ENCODE data around the gene ZC3H7A.

ZC3H7A gene

DNA sequence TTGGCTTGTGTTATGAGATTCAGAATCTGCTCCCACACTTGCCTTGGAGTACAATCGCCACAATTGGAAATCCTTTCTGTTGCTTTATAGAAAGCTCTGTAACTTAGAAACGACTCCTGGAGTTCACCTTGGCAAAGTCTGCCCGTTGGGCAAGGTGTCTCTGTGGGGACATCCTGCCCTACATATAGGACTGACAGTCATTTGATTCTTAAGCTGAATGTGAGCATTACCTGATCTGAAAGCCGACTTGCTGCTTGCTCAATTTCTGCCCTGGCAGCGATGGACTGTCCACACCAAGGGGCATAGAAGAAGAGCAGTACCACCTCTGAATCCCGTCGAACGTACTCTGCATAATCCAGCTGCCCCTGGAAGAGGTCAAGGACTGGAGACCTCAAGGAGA, 61.3 kb downstream of the ZC3H7A start:
- peaks cover 0 to 54% (median 34%) of the 10 kb centered on the region in 4 donors for H3K4me1 ChIP-seq
- H3K9me3 ChIP-seq = no peaks in the 10 kb centered on the region
- TF ChIP-seq, protein P1, sequence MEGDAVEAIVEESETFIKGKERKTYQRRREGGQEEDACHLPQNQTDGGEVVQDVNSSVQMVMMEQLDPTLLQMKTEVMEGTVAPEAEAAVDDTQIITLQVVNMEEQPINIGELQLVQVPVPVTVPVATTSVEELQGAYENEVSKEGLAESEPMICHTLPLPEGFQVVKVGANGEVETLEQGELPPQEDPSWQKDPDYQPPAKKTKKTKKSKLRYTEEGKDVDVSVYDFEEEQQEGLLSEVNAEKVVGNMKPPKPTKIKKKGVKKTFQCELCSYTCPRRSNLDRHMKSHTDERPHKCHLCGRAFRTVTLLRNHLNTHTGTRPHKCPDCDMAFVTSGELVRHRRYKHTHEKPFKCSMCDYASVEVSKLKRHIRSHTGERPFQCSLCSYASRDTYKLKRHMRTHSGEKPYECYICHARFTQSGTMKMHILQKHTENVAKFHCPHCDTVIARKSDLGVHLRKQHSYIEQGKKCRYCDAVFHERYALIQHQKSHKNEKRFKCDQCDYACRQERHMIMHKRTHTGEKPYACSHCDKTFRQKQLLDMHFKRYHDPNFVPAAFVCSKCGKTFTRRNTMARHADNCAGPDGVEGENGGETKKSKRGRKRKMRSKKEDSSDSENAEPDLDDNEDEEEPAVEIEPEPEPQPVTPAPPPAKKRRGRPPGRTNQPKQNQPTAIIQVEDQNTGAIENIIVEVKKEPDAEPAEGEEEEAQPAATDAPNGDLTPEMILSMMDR (IDR thresholded peaks at IDR 0.05) = no peak
- DNase-seq = no peak
- intact Hi-C loops (cut with DNase I; ENCODE audit: low total_unique reads) = no loop called here
- no peaks in the 10 kb centered on the region for H3K27me3 ChIP-seq
- no peak overlapping the region for H3K4me3 ChIP-seq
- peak overlapping the region in 1 of 2 donors; percentile 51 for H3K27ac ChIP-seq
- peaks cover 16 to 52% (median 49%) of the 10 kb centered on the region in 3 donors for H3K36me3 ChIP-seq

DNA sequence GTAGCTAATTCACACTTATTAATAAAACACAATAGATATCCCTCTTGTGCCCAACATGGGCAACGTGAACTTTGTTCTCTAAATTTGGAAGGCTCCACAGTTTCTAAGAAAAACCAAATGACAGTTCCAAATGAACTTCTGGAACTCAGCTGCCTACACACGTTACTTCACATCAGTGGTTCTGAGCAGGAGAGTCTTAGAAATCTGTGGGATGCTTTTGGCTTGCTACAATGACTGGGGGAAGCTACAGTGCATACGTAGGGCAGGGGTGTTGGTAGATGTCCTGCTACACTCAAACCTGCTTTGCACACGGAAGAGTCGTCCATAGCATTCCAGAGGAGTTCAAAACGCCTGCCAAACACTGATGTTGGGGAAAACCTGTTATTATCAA, 62.4 kb downstream of the ZC3H7A start:
- TF ChIP-seq, protein P1 (IDR thresholded peaks at IDR 0.05) = no peak
- DNase-seq = no peak
- H3K27ac ChIP-seq = peak overlapping the region; percentile 38 to 51

DNA sequence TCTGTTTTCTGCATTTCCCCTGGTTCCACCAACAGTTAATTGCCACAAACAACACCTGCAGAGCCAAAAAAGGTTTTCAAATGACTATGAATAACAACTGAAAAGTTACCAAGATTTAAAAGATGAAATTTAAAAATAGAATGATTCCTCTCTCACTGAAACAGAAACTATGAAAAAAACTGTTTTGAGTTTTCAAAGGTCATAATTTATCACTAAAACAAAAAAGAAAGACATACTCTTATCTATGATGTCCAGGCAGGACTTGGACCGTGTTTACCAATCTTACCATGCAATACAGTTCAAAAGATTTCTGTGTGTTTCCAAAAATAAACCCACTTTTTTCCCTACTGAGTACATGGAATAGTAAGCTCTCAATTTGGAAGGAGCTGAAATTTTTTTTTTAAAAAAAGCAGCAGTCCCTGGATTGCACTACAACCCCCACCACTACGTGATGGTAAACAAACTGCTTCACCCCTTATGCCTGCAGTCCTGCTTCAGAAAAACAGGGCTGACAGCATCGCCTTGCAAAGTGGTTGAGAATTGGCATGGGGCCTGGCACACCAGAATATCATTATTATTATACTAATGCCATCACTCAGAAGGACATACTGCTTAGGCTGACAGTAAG, 62.9 kb downstream of the ZC3H7A start:
- Histone ChIP-seq H3K4me3 (no peak overlapping the region), H3K36me3 (peaks cover 16 to 66% (median 49%) of the 10 kb centered on the region in 3 donors), H3K4me1 (peaks cover 0 to 40% (median 25%) of the 10 kb centered on the region in 4 donors), H3K9me3 (no peaks in the 10 kb centered on the region), H3K27me3 (no peaks in the 10 kb centered on the region), H3K27ac (peak overlapping the region; percentile 51 to 53)
- intact Hi-C loops (cut with DNase I; ENCODE audit: low total_unique reads) = no loop called here
- no peak for DNase-seq
- TF ChIP-seq, protein P1 (IDR thresholded peaks at IDR 0.05) = no peak

More for the DNA sequence above, 62.4 kb downstream of the ZC3H7A start:
- Histone ChIP-seq H3K27me3 (no peaks in the 10 kb centered on the region), H3K36me3 (peaks cover 16 to 61% (median 49%) of the 10 kb centered on the region in 3 donors), H3K4me1 (peaks cover 0 to 43% (median 28%) of the 10 kb centered on the region in 4 donors), H3K4me3 (no peak overlapping the region), H3K9me3 (no peaks in the 10 kb centered on the region)
- intact Hi-C loops (cut with DNase I; ENCODE audit: low total_unique reads) = no loop called here

DNA sequence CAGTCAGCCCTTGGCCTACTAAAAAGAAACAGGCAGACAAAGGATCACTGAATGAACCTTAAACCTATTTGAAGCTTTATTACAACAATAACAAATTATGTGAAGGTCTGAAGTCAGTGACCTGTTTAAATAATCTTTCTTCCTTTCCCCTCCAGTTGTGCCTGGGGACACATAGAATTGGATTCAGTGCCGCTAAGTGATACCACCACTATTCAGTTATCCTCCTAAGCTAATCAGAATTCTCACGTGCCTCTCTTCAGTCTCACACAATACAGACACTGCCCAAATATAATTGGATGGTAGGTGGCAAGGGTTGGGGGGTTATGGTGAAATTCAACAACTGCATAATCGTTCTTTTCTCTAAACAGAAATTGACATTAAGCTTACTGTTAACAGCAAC, 65.8 kb downstream of the ZC3H7A start:
- no peak for DNase-seq
- TF ChIP-seq, protein P1 (IDR thresholded peaks at IDR 0.05) = no peak
- Histone ChIP-seq H3K27ac (no peak overlapping the region), H3K36me3 (peaks cover 16 to 69% (median 43%) of the 10 kb centered on the region in 3 donors), H3K9me3 (no peaks in the 10 kb centered on the region), H3K27me3 (no peaks in the 10 kb centered on the region), H3K4me3 (no peak overlapping the region), H3K4me1 (peaks cover 0 to 28% (median 20%) of the 10 kb centered on the region in 4 donors)
- intact Hi-C loops (cut with DNase I; ENCODE audit: low total_unique reads) = no loop called here

DNA sequence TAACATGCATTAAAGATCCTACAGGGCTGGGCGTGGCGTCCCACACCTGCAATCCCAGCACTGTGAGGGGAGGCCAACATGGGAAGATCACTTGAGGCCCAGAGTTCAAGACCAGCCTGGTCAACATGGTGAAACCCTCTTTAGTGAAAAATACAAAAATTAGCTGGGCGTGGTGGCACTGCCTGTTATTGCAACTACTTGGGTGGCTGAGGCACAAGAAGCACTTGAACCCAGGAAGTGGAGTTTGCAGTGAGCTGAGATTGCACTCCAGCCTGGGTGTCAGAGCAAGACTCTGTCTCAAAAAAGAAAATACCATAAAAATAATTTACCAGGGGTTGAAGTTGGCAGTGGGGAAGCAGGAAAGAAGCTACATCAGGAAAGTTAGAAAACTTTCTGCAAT, 67.3 kb downstream of the ZC3H7A start:
- TF ChIP-seq, protein P1 (IDR thresholded peaks at IDR 0.05) = no peak
- no peak for DNase-seq
- Histone ChIP-seq H3K4me1 (peaks cover 0 to 18% (median 14%) of the 10 kb centered on the region in 4 donors), H3K9me3 (no peaks in the 10 kb centered on the region), H3K27me3 (no peaks in the 10 kb centered on the region), H3K27ac (no peak overlapping the region), H3K36me3 (peaks cover 10 to 70% (median 37%) of the 10 kb centered on the region in 3 donors), H3K4me3 (no peak overlapping the region)
- intact Hi-C loops (cut with DNase I; ENCODE audit: low total_unique reads) = no loop called here

Measured in tibial artery (tissue), 4 donors.